SK-N-SH (cell line): ENCODE data around the gene TBCEL. TPM values are rescaled to one million over a fixed set of nuclear protein-coding genes. Genes with fewer than 3 reads are reported as not detected.
A peak's percentile ranks its signal among the peaks of the same experiment; 100 is the strongest.

Source experiments
- CTCF ChIA-PET: fragments of 300-600, 350-600 bp; formaldehyde crosslinking; extraction: SDS; loops from one replicate; lab custom pipeline; 2021; lab: Yijun Ruan, JAX
- POLR2A ChIA-PET: fragments of 350-600 bp; sonication (Branson Sonifier 250); formaldehyde crosslinking; extraction: SDS; loops from one replicate; lab custom pipeline; 2020; ENCODE audit warnings: antibody characterized with exemption, inconsistent platforms; lab: Yijun Ruan, JAX
- DNase-seq: peaks from one replicate; pipeline ENCODE4 v3.0.0; 2012
- H2AFZ ChIP-seq: fragments of 200-600 bp; sonication (generic); 2 replicates; pipeline ENCODE4 v1.8.1; 2016; ENCODE audit warnings: antibody characterized with exemption, mild to moderate bottlenecking, low read depth
- H3F3A ChIP-seq: fragments of 200-600 bp; sonication (generic); replicated peaks from 2 replicates; pipeline ENCODE3; 2016; ENCODE audit warnings: antibody characterized with exemption, mild to moderate bottlenecking; ENCODE audit not compliant: insufficient read depth
- H3K27ac ChIP-seq, 2 experiments: fragments of 200-500 bp in 1 of 2; fragments of 200-600 bp in 1 of 2; sonication (Bioruptor generic) in 1 of 2; sonication (generic), shearing (Covaris generic) in 1 of 2; 2 replicates each; pipeline versions ENCODE4 v1.5.1 to v1.6.1; 2014 to 2016; ENCODE audit warnings: low read depth in 2 of 2, inconsistent platforms in 1 of 2, low read length in 1 of 2, mild to moderate bottlenecking in 1 of 2, mixed read lengths in 1 of 2
- H3K27me3 ChIP-seq: fragments of 200-600 bp; sonication (generic), shearing (Covaris generic); 2 replicates; pipeline ENCODE4 v1.6.1; 2016; ENCODE audit warnings: mixed run types; ENCODE audit not compliant: insufficient read depth
- H3K36me3 ChIP-seq, 2 experiments: fragments of 200-500 bp in 1 of 2; fragments of 200-600 bp in 1 of 2; sonication (Bioruptor generic) in 1 of 2; sonication (generic) in 1 of 2; replicated peaks in 1 of 2; 2 replicates each; pipeline versions ENCODE3 to v1.5.1; 2014 to 2016; ENCODE audit warnings: low read length in 1 of 2, mild to moderate bottlenecking in 1 of 2; ENCODE audit not compliant: insufficient read depth in 2 of 2, control insufficient read depth in 1 of 2
- H3K4me1 ChIP-seq, 2 experiments: fragments of 200-500 bp in 1 of 2; fragments of 200-600 bp in 1 of 2; sonication (Bioruptor generic) in 1 of 2; sonication (generic), shearing (Covaris generic) in 1 of 2; 2 replicates each; pipeline versions ENCODE4 v1.5.1 to v1.6.1; 2014 to 2016; ENCODE audit warnings: low read depth in 1 of 2, low read length in 1 of 2, mixed run types in 1 of 2; ENCODE audit not compliant: insufficient read depth in 2 of 2, control insufficient read depth in 1 of 2
- H3K4me2 ChIP-seq: fragments of 200-600 bp; sonication (generic), shearing (Covaris generic); 2 replicates; pipeline ENCODE4 v1.6.1; 2017; ENCODE audit warnings: mixed run types
- H3K4me3 ChIP-seq, 2 experiments: fragments of 200-500 bp in 1 of 2; fragments of 200-600 bp in 1 of 2; sonication (Bioruptor generic) in 1 of 2; sonication (generic), shearing (Covaris generic) in 1 of 2; 2 replicates each; pipeline versions ENCODE4 v1.5.1 to v1.8.1; 2014 to 2016; ENCODE audit warnings: low read depth in 2 of 2, inconsistent platforms in 1 of 2, low read length in 1 of 2, mild to moderate bottlenecking in 1 of 2, mixed read lengths in 1 of 2, moderate library complexity in 1 of 2
- H3K79me2 ChIP-seq: fragments of 200-600 bp; sonication (generic); 2 replicates; pipeline ENCODE4 v1.8.1; 2017; ENCODE audit warnings: mild to moderate bottlenecking; ENCODE audit not compliant: insufficient read depth
- H3K9ac ChIP-seq: fragments of 200-600 bp; sonication (generic); 2 replicates; pipeline ENCODE4 v1.6.1; 2017; ENCODE audit warnings: mixed run types
- H3K9me2 ChIP-seq: fragments of 200-600 bp; sonication (generic); 2 replicates; pipeline ENCODE4 v1.6.1; 2017; ENCODE audit warnings: mixed run types
- H3K9me3 ChIP-seq: fragments of 200-600 bp; sonication (generic); 2 replicates; pipeline ENCODE4 v1.6.1; 2017; ENCODE audit warnings: mixed run types, mild to moderate bottlenecking, moderate library complexity
- H4K20me1 ChIP-seq: fragments of 200-600 bp; sonication (generic); 2 replicates; pipeline ENCODE4 v1.6.1; 2017; ENCODE audit warnings: mild to moderate bottlenecking, mixed run types; ENCODE audit not compliant: insufficient read depth
- EP300 ChIP-seq, 2 experiments: IDR thresholded peaks; 2 replicates each; pipeline versions ENCODE4 v1.4.0 to v1.6.1; 2012; ENCODE audit warnings: borderline replicate concordance in 1 of 2, low read depth in 1 of 2, low read length in 1 of 2
- FOXJ3 ChIP-seq: sonication (generic); formaldehyde crosslinking; IDR thresholded peaks from 2 replicates; pipeline ENCODE4 v1.5.1; 2020; ENCODE audit warnings: mild to moderate bottlenecking, missing genetic modification reagents
- GATA2 ChIP-seq: sonication (generic); formaldehyde crosslinking; IDR thresholded peaks from 2 replicates; pipeline ENCODE4 v1.5.0; 2020; ENCODE audit warnings: mild to moderate bottlenecking, missing genetic modification reagents
- NFIC ChIP-seq: IDR thresholded peaks from 2 replicates; pipeline ENCODE4 v1.4.0; 2012; ENCODE audit warnings: borderline replicate concordance
- NRF1 ChIP-seq: IDR thresholded peaks from 2 replicates; pipeline ENCODE4 v1.6.1; 2012; ENCODE audit warnings: low read depth, mild to moderate bottlenecking, low read length
- TEAD4 ChIP-seq: IDR thresholded peaks from 2 replicates; pipeline ENCODE4 v1.4.0; 2012; ENCODE audit warnings: mild to moderate bottlenecking, borderline replicate concordance; ENCODE audit not compliant: insufficient read depth
- WGBS: methylation state at CpG from one replicate; pipeline ENCODE4 v1.1.6; 2017; ENCODE audit warnings: low lambda C conversion rate; 5-methylcytosine and 5-hydroxymethylcytosine counted together
- polyA plus RNA-seq, 3 experiments: library from polyadenylated mRNA; depleted of rRNA; stranded (reverse); fragments of >200 nt; gene quantifications; 2 replicates each; pipeline ENCODE4 v1.2.3, GENCODE V29; 2012
- TF ChIP-seq, protein P1 (sequence below): IDR thresholded peaks from 2 replicates; pipeline ENCODE4 v1.4.0; 2012; ENCODE audit warnings: low read depth
- TF ChIP-seq, protein P2 (sequence below): fragments of 150-350 bp; IDR thresholded peaks from 2 replicates; pipeline ENCODE4 v1.6.1; 2016; ENCODE audit warnings: mild to moderate bottlenecking, low read depth, low read length

Gene TBCEL
- polyA plus RNA-seq, 1 of the 3 experiments (the other 2 are of a cell fraction): 5.9 TPM

DNA sequence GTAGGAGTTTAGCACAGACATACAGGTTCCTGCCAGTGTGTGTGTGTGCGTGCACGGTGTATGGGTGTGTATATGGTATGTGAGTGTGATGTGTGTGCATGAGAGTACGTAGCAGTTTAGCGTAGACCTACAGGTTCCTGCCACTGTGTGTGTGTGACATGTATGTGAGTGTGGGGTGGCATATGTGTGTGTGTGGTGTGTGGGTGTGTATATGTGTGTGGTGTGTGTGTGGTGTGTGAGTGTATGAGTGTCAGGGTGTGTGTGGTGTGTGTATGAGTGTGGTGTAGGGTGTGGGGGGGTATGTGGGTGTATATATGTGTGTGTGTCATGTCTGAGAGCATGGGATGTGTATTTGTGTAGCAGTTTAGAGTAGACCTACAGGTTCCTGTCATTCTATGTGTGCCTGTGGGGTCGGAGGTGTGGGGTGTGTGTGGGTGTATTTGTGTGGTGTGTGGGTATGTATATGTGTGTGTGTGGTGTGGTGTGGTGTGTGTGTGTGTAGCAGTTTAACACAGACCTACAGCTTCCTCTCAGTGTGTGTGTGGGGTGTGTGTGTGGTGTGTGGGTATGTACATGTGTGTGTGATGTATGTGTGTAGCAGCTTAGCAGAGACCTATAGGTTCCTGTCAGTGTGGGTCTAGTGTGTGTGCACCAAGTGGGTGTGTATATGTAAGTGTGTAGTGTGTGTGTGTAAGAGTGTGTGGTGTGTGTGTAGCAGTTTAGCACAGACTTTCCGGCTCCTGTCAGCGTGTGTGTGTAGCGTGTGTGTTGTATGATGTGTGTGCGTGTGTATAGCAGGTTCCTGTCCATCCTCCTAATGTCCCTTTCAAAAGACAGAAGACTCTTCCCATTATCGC, 31.8 kb upstream of the TBCEL start:
- Histone ChIP-seq H2AFZ (no peak overlapping the region), H3K27me3 (no peaks in the 10 kb centered on the region; the same call in 1 of the 2 replicates), H3K36me3 (no peaks in the 10 kb centered on the region), H3K4me3 (no peak overlapping the region), H4K20me1 (no peaks in the 10 kb centered on the region), H3F3A (no peaks in the 10 kb centered on the region), H3K79me2 (no peaks in the 10 kb centered on the region), H3K4me1 (peaks cover 0 to 6% of the 10 kb centered on the region in 2 experiments; a peak in 2 of 4 replicates), H3K4me2 (no peak overlapping the region), H3K9ac (no peak overlapping the region), H3K9me3 (no peaks in the 10 kb centered on the region), H3K9me2 (no peaks in the 10 kb centered on the region), H3K27ac (no peak overlapping the region)
- TF ChIP-seq FOXJ3 (CRISPR knock-in tag) (no peak), GATA2 (CRISPR knock-in tag) (no peak), NFIC (no peak), NRF1 (no peak), TEAD4 (no peak)
- TF ChIP-seq, protein P1, sequence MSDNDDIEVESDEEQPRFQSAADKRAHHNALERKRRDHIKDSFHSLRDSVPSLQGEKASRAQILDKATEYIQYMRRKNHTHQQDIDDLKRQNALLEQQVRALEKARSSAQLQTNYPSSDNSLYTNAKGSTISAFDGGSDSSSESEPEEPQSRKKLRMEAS: no peak
- ChIA-PET CTCF (no interaction called here), POLR2A (no interaction called here)
- WGBS: 75% methylated on average over 10 of the region's 10 CpGs
- DNase-seq: no peak

DNA sequence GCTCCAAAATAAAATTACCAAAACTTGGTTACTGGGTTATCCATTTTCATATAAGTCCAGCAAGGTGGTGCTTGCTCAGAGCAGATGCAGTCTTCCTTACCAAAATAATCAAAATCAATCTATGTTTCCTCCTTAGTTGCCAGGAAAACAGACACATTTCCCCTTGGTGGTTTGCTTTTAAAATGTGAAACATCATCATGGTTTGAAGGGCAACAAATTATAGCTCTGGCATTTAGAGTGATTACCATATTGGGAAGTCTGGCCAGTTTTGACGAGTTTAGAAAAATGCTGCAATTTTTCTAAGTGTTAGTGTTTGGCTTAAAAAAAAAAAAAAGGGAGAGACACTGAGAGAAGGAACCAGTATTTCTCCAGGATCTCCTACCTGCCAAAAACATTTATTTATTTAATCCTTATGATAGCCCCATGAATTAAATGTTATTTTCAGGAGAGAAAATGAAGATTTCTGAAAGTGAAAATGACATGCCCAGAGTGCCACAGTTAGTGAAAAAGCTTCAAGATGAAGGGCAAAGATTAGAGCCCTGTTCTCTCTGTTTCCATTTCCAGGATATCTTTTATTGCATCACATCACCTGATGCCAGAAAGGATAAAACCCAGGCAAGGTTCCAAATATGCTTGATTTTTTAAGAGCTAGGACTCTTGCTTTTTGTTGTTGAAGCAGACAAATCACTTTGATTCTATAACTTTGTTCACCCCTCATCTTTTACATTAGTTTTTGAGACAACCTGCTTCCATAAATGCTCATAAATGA, 29.6 kb upstream of the TBCEL start:
- Histone ChIP-seq H3K4me2 (no peak overlapping the region), H3F3A (no peaks in the 10 kb centered on the region), H3K9ac (no peak overlapping the region), H3K9me2 (no peaks in the 10 kb centered on the region), H2AFZ (no peak overlapping the region), H3K79me2 (no peaks in the 10 kb centered on the region), H3K27me3 (no peaks in the 10 kb centered on the region), H3K4me1 (peaks cover 0 to 6% of the 10 kb centered on the region in 2 experiments; a peak in 2 of 4 replicates), H4K20me1 (no peaks in the 10 kb centered on the region), H3K9me3 (no peaks in the 10 kb centered on the region), H3K4me3 (no peak overlapping the region), H3K27ac (no peak overlapping the region), H3K36me3 (no peaks in the 10 kb centered on the region)
- DNase-seq: no peak
- CTCF ChIA-PET: interaction anchor here (1.4 kb wide), 1 partner anchor 94 kb away, joined by 3 read pairs; no protein-coding TSS in a partner anchor
- WGBS: 10% methylated on average over 1 of the region's 1 CpG
- POLR2A ChIA-PET: no interaction called here
- TF ChIP-seq EP300 (IDR thresholded peaks at IDR 0.05; ENCODE audit: borderline replicate concordance in 1 of 2, low read depth in 1 of 2, low read length in 1 of 2) (peak in 1 of 2 experiments; percentile 25; a peak in 1 of 4 replicates), GATA2 (CRISPR knock-in tag) (peak; percentile 65; the same call in 1 of the 2 replicates)
- TF ChIP-seq, protein P2, sequence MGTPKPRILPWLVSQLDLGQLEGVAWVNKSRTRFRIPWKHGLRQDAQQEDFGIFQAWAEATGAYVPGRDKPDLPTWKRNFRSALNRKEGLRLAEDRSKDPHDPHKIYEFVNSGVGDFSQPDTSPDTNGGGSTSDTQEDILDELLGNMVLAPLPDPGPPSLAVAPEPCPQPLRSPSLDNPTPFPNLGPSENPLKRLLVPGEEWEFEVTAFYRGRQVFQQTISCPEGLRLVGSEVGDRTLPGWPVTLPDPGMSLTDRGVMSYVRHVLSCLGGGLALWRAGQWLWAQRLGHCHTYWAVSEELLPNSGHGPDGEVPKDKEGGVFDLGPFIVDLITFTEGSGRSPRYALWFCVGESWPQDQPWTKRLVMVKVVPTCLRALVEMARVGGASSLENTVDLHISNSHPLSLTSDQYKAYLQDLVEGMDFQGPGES: no peak
